Left ventricle myocardium superior (tissue), 1 donor: Measurements from ENCODE around the gene NLRP3. TPM values are rescaled to one million over a fixed set of nuclear protein-coding genes. Genes with fewer than 3 reads are reported as not detected.
A peak's percentile ranks its signal among the peaks of the same experiment; 100 is the strongest.
"Not testable (repeated sequence)": the region's sequence is repeated elsewhere in the genome, so short reads cannot be mapped to it uniquely, and the experiment has no call there.

Experiments
- ATAC-seq: fragments of 200-7000 bp; cut with Tn5 transposase; one replicate; pipeline ENCODE4 v1.9.1; 2020; ENCODE audit warnings: mild to moderate bottlenecking, moderate library complexity
- DNase-seq: peaks from one replicate; pipeline ENCODE4 v3.0.0-alpha.2; 2020
- intact Hi-C: fragments of 100-400 bp; cut with micrococcal nuclease; formaldehyde crosslinking; loops from one replicate; pipeline ENCODE4 v1.11.0; 2022
- total RNA-seq: library from RNA; stranded (reverse); fragmentation: NEBNext Ultra II Directional; extraction: Animal tissue kit (Norgen Biotek cat#: 25700); gene quantifications from one replicate; pipeline ENCODE4 v1.2.1, GENCODE V29; 2021
- donor health status: DM: no; HTN: yes; CAD: no; lungs with severe emphysema.

NLRP3 gene
- total RNA-seq, 1 donor from 2014 or later: 0.64 TPM

DNA sequence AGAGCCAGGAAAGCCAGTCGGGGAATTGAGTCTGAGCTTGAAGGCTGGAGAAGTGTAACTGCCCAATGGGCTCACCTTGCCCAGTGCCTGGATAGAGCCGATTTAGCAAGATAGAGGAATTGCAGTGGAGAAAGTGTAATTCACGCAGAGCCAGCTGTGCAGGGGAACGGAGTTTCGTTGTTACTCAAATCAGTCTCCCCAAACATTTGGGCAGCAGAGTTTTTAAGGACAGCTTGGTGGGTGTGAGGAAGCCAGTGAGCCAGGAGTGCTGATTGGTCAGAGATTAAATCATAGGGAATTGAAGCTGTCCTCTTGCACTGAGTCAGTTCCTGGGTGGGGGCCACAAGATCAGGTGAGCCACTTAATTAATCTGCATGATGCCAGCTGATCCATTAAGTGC is 28.4 kb upstream of the NLRP3 start:
- ATAC-seq (no peak), DNase-seq (no peak)
- intact Hi-C loops: no loop called here

DNA sequence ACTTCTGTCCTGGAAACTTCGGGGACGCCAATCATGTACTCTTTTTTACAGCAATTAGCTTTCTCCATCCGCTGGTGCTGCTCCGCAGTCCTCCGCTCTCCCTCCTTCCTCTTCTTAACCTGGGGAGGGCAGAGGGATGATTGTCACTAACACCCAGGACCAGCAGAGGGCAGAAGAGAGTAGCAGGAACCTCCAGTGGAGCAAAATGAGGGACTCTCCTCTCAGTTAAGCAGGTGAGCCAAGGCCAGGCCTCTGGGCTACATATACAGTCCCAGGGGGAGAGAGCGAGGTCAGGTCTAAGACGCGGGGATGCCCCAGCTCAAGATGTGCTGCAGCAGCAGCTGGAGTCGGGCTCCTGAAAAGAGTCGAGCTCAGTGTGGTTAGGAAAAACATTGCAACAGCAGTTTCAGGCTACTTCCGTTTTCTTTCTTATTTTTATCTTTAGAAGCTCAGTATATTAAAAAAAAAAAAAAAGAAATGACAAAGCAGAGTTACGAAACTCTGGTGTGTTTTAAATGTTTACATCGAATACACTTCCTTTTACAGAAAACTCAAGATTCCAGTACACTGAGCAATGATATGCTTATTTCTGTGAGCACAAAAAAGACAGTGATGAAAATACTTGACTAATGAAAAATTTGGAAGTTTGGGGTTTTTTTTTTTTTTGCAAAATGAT is 25.7 kb upstream of the NLRP3 start:
- intact Hi-C loops: no loop called here
- ATAC-seq: peak; percentile 96
- peak; percentile 72 for DNase-seq

- no peak for ATAC-seq
- no peak for DNase-seq
- intact Hi-C loops: no loop called here
Measured at GRCh38 chr1:247390996-247391395, 25.0 kb upstream of the NLRP3 start.

DNA sequence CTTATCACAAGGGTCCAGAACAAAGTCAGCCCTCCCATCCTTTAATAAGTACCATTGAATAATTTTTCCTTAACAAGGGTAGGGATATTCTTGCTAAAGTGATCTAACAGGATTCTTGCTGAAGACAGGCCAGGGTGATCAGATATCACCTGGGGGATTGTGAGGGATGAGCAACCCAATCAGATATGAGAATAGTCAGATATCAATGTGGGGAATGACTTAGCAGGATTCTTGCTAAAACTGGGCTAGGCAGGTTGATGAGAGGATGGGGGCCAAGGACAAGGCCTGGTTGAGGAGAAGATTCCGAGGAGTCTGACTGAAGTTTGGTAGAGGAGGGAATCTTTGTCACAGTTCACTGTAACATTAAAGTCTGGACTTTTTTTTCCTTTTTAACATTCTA is 23.9 kb upstream of the NLRP3 start:
- no peak for DNase-seq
- intact Hi-C loops: no loop called here
- no peak for ATAC-seq

DNA sequence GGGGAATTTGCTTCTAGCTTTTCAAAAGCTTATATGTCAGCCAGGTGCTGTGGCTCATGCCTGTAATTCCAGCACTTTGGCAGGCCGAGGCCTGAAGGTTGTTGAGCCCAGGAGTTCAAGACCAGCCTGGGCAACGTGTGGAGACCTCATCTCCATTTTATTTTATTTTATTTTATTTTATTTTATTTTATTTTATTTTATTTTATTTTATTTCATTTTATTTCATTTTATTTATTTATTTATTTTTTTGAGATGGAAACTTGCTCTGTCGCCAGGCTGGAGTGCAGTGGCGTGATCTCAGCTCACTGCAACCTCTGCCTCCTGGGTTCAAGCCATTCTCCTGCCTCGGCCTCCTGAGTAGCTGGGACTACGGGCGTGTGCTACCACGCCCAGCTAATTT is 20.9 kb upstream of the NLRP3 start:
- intact Hi-C loops: not testable (repeated sequence)

DNA sequence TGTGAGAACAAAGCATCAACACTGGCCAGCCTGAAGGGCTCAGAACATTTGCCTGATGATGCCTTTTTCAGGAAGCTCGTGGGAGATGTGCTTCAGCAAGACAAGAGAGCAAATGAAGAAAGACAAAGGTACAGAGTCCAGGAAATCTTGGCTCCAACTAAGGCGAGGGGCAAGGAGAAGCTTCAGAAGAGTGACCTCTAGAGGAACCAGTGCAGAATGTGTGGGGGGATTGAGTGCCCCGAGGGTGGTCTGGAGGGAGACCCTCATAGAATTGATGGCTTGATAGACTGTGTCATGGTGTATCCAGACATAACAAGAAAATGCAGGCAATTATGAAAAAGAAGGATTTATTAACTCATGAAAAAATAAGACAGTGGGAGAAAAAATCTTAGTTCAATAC is 15.3 kb upstream of the NLRP3 start:
- ATAC-seq: no peak
- intact Hi-C loops: no loop called here
- no peak for DNase-seq

More for the DNA sequence above, 20.9 kb upstream of the NLRP3 start:
- DNase-seq, ATAC-seq: not testable (repeated sequence)

DNA sequence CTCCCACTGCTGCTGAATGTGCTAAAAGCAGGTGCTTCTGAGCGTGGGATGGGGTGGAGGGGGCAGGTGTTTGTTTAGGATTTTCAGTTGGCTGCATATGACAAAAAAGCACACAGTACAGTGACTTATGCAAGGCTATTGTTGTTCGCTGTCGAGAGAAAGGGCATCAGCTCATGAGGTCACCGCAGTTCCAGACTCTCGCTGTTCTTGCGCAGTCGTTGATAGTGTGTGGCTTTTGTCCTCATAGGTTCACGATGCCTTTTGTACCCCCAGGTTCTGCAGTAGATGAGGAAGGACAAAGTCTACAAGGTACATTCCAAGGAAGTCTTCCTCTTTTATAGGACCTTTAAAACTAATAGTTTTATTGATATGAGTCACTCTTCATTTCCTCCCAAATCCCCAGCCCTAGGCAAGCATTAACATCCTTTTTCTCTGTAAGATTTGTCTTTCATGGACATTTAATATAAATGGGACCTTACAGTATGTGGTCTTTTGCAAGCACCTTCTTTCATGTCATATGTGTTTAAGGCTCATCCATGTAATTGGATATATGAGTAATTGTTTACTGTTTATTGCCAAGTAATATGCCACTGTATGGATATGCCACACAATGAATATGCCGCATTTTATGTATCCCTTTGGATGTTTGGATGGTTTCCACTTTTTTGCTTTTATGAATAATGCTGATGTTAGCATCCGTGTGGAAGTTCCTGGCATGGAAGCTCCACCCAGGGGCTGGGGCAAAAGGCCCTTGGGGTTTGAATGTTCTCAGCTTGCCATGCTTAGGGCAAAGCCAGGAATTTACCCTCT is 14.5 kb upstream of the NLRP3 start:
- DNase-seq: no peak
- intact Hi-C loops: no loop called here
- ATAC-seq: no peak

GRCh38 chr1:247402120-247402675 is 13.8 kb upstream of the NLRP3 start:
- intact Hi-C loops: no loop called here
- DNase-seq (no peak), ATAC-seq (peak; percentile 25)

- ATAC-seq: no peak
- intact Hi-C loops: no loop called here
- no peak for DNase-seq
Measured at GRCh38 chr1:247406014-247406656, 9.8 kb upstream of the NLRP3 start.

GRCh38 chr1:247407180-247407616 is 8.8 kb upstream of the NLRP3 start:
- DNase-seq: peak; percentile 57
- intact Hi-C loops: no loop called here
- ATAC-seq: peak; percentile 61

DNA sequence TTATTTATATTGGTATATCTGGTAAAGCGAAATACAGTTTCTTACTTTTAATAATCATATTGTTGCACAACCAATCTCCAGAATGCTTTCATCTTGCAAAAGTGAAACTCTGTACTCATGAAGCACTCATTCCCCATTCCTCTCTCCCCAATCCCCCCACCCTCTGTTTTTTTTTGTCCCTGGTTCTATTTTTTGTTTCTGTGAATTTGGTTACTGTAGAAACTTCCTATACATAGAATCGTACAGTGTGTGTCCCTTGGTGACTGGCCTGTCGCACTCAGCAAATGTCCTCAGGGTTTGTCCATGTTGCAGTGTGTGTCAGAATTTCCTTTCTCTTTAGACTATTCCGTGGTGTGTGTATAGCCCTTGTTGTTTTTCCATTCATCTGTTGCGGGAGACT is 7.9 kb upstream of the NLRP3 start:
- intact Hi-C loops: no loop called here
- ATAC-seq: peak; percentile 52

GRCh38 chr1:247409869-247410544 is 6.0 kb upstream of the NLRP3 start:
- ATAC-seq: no peak
- intact Hi-C loops: no loop called here
- DNase-seq: no peak

More for the DNA sequence above, 7.9 kb upstream of the NLRP3 start:
- no peak for DNase-seq

GRCh38 chr1:247411621-247412327 is 4.2 kb upstream of the NLRP3 start:
- DNase-seq (no peak), ATAC-seq (no peak)
- intact Hi-C loops: no loop called here

- intact Hi-C loops: no loop called here
- ATAC-seq: peak; percentile 33
- DNase-seq: no peak
Measured at GRCh38 chr1:247417831-247418230, 1.9 kb downstream of the NLRP3 start.

DNA sequence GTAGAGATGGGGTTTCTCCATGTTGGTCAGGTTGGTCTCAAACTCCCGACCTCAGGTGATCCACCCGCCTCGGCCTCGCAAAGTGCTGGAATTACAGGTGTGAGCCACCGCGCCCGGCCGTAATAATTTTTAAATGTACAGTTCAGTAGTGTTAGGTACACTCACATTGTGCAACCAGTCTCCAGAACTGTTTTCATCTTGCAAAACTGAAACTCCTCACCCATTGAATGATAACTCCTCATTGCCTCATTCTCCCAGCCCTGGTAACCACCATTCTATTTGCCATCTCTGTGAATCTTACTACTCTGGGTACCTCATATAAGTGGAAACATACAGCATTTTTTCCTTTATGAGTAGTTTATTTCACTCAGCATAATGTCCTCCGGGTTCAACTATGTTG is 3.4 kb downstream of the NLRP3 start:
- DNase-seq: no peak
- intact Hi-C loops: no loop called here
- ATAC-seq: no peak

DNA sequence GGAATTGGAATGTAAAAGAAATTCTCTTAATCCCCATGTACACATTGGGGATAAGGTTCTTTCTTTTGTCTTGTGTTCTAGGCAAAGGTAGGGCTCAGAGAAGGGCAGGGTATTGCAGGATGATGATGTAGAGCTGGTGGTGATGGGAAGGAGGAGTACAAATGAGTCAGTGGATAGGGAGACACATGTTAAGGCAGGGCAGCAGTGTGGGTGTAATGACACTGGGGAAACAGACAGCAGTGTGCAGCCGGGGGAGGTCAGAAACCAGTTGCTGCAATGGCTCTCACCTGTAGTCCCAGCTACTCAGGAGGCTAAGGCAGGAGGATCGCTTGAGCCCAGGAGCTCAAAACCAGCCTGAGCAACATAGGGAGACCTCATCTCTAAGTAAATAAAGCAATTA is 5.1 kb downstream of the NLRP3 start:
- DNase-seq (no peak), ATAC-seq (no peak)
- intact Hi-C loops: no loop called here

DNA sequence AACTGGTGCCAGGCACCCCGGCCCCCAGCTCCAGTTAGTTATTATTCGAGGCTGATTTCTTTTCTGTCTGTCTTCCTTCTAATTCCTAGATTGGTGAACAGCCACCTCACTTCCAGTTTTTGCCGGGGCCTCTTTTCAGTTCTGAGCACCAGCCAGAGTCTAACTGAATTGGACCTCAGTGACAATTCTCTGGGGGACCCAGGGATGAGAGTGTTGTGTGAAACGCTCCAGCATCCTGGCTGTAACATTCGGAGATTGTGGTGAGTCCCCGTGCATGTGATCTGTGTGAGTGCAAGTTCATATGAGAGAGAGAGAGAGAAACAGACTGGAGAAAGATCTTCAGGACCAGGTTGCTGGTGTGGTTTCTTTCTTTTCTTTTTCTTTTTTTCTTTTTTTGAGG is 13.5 kb downstream of the NLRP3 start:
- peak; percentile 38 for ATAC-seq
- no peak for DNase-seq
- intact Hi-C loops: no loop called here

GRCh38 chr1:247430434-247430833 is 14.5 kb downstream of the NLRP3 start:
- DNase-seq (no peak), ATAC-seq (no peak)
- intact Hi-C loops: no loop called here

DNA sequence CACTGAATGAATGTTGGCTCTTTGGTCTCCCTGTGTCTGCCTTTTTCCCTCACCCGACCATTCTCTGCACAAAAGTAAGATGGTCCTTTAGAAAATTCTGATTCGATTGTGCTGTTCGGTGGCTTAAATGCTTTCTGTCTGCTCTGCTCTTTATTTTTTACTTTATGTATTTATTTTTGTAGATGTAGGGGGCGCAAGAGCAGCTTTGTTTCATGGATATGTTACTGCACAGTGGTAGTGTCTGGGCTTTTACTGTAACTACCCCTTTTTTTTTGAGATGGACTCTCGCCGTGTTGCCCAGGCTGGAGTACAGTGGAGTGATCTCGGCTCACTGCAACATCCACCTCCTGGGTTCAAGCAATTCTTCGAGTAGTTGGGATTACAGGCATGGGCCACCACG is 15.7 kb downstream of the NLRP3 start:
- DNase-seq: no peak
- intact Hi-C loops: no loop called here
- ATAC-seq: no peak
